NCI-H2107 treated with DMSO at 0.1 percent for 48 hours (cell line): ENCODE data around the gene EVI2B.
"Not testable (repeated sequence)": the region's sequence is repeated elsewhere in the genome, so short reads cannot be mapped to it uniquely, and the experiment has no call there.

Experiments used
- DNase-seq: peaks from one replicate; lab custom pipeline; 2025; ENCODE audit not compliant: unreplicated experiment; lab: John Stamatoyannopoulos, UW

EVI2B gene, protein sequence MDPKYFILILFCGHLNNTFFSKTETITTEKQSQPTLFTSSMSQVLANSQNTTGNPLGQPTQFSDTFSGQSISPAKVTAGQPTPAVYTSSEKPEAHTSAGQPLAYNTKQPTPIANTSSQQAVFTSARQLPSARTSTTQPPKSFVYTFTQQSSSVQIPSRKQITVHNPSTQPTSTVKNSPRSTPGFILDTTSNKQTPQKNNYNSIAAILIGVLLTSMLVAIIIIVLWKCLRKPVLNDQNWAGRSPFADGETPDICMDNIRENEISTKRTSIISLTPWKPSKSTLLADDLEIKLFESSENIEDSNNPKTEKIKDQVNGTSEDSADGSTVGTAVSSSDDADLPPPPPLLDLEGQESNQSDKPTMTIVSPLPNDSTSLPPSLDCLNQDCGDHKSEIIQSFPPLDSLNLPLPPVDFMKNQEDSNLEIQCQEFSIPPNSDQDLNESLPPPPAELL

DNA sequence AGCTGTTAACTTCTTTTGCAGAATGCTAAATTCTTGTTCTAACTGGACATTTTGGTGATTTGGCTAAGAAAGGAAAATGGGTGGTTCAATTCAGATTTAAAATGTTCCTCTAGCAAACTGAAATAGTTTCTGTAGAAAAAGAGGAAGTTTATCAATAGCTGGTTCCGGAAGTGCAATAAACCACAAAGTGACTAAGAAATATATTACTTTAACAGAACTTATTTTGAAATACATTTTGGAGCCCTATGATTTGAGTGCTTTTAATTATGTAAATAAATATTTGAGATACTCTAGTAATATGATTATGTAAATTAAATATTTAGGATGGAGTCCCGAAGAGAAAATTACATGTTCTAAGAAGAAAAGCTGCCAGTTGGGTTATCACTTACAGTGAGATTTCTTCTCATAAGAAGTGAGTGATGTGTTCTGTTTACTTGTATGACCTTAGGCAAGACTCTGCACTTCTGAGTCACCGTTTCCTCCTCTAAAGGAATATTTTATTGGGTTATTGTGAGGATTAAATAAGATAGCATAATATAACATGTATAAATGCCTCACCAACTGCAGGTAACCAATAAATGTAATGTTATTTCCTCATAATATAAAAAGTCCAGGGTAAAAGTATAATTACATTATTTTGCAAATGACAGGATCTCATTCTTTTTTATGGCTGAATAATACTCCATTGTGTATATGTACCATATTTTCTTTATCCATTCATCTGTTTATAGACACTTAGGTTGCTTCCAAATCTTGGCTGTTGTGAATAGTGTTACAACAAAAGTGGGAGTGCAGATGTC is at the start of gene EVI2B:
Gene EVI2B (minus strand): TSS at position 73 of the 800 bp plus-strand sequence. CDS start 8,445 bp downstream, outside the sequence.
- DNase-seq, result no peak

DNA sequence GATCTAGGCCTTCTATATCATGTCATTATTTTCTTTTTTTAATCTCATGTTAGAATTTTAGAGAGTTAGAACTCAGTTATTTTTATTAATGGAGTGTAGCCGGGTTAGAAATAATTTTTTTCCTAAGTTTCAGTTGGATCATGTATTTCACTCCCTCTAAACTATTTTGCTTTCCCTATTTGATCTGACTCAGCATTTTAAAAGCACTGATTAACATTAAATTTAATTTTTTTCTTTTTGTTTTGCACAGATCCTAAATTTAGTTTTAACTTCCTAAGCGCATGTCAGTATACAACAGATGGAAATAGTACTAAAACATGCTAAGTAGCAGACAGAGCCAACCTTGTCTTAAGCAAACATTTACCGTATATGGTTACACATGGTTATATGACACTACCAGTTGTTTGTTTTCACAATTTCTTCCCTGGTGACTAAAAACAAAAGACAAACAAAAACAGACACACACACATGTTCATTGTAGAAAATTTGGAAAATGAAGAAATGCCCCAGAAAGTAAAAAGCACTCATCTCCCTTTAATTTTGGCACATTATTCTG is 44.1 kb upstream of the EVI2B start:
- no peak for DNase-seq

DNA sequence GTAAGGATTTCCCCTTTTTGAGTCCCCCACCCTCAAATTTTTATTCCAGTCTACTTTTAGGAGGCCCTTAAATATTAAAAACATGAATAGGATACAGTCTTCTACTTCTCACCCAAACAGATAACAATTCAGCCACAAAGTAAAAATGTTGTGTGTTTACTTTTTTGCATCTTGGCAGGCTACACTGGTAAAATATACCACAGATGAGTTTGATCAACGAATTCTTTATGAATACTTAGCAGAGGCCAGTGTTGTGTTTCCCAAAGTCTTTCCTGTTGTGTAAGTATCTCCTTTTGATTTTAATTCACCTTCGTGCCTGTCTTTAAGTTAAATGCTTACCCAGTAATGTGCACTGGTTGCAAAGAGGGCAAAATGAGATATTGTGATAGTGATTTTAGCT is 43.2 kb upstream of the EVI2B start:
- no peak for DNase-seq

DNA sequence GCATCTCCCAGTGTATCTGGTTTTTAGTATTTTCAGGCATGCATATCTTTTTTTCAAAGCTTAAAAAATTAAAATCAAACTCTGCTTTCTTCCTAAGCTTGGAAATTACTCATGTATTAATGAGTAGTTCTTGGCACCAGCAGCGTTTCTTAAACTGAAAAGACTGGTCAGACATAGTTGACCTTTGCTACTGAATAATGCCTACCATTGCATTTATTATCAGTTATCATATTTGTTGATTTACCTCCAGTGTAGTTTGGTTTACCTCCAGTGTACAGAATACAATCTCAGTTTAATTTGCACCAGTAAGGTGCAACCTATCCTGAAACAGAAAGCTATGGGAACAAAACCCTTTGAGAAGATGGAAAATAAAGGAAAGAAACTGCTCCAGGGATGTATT is 42.1 kb upstream of the EVI2B start:
- no peak for DNase-seq

DNA sequence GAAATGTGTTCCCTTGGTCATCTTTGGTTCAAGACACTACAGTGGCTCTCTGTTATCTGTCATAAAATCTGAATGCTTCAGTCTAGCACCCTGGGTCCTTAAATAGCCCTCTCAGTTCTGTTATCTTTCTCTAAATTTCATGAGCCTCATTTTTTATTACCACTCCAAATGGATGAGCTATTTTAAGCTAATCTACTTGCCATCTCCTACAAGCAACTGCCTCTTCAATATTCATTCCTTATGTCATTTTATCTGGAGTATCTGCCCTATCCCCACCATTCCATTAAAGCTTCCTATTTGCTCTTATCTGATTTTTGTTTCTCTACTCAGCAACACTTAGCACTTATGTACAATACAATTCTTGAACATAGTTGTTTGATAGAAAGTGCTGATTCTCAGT is 35.6 kb upstream of the EVI2B start:
- DNase-seq, result no peak

DNA sequence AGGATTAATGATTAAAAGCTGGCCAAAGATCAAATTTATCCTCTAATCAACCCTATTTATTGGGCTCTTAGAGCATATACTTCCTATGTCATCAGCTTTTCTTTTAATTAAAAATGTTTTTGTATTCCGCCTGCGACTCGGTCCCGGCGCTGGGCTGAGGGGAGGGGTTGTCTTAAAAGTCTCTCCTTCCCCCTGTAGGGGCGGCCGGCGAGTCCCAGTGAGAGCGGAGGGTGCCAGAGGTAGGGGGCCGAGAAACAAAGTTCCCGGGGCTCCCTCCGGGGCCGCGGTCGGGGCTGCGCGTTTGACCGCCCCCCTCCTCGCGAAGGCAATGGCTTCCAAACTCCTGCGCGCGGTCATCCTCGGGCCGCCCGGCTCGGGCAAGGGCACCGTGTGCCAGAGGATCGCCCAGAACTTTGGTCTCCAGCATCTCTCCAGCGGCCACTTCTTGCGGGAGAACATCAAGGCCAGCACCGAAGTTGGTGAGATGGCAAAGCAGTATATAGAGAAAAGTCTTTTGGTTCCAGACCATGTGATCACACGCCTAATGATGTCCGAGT is 31.4 kb upstream of the EVI2B start:
- not testable (repeated sequence) for DNase-seq

DNA sequence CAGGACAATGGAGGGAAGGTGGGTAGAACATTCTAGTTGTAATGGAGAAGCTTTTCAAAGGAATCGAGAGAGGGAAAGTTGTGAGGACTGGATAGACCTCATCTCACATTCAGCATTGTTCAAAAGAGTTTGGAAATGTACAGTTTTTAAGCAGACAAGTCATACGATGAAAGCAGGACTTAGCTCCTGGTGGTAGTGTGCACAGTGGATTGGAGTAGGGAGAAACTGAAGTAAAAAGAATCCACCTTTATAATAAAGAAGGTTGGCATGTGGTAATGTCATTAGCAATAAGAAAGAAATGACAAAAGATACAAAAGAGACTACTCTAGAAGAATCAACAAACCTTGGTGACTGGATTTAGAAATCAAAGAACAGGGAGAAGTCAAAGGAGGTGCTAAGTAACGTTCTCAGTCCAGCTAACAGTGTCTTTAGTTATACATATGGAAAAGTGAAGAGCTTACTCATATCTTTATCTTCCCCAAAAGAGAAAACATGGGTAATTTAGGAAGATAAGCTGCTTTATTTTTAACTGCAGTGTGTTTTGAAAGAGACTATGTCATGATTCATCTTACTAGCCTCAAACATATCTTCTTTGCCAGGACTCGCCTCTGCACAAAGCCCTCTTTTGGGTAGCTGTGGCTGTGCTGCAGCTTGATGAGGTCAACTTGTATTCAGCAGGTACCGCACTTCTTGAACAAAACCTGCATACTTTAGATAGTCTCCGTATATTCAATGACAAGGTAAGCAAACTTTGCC is 26.2 kb upstream of the EVI2B start:
- no peak for DNase-seq

DNA sequence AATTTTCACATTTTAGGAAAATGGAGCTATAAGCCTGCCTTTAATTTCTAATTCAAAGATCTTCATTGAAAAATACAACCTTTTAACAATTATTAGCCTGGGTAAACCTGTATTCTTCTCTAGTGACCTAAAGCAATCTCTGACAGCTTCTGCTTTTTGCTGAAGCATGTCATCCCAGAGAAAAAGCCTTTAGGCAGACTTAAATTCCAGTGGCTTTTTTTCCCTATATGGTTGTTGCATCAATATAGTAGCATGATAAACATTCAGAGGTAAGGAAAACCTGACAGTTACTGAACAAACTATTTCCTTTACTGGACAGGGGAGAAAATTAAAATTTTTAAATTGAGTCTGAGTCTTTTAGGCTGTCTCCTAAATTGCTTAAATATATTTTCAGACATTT is 15.4 kb upstream of the EVI2B start:
- DNase-seq, result no peak

DNA sequence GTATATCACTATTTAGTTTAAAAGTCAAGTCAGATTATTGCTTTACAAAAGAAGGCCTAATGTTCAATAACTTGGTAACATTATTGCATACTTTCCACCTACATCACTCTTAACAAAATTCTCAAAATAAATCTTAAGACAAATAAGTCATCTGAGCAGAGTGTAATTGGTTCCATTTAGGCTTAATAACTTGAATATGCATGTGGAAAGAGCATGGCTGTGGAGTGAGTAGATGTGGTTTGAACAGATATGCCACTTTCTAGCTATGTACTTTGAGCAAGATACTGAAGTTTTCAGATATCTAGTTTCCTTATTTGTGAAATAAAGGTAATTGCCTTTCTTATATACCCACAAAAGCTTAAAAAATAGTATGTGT is 14.3 kb upstream of the EVI2B start:
- no peak for DNase-seq

DNA sequence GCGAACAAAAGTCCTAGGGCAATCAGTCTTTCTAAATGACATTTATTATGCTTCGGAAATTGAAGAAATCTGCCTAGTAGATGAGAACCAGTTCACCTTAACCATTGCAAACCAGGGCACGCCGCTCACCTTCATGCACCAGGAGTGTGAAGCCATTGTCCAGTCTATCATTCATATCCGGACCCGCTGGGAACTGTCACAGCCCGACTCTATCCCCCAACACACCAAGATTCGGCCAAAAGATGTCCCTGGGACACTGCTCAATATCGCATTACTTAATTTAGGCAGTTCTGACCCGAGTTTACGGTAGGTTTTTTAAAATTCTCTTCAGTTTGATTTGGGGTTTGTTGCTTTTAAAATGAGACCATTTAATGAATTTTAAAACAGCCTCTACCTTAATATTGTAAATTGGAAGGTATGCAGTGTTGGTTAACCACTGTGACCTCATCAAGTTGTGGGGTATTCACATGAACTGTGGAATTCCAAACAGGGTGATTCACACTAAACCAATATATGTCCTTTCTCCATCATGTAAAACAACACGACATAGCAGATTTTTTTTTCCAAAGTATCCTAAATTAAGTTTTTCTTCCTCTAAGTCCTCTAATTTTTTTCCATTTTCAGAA is 13.8 kb upstream of the EVI2B start:
- no peak for DNase-seq

DNA sequence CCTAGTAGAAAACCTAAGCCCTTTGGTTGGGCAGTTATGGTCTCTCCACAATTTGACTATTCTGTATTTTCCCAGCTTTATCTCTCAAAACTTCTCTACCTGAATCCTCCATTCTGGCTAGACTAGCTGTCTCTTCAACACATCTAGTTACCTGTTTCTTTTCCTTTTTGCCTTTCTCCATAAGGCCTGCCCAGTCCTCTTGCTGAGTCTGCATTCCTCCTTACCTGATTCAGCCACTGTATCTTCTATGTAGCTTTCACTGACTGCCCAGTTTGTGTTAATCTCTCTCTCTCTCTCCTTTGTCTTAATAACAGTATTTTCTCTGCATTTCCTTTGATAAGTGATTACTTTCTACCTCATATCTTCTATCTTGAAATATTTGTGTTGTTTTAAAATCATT is 9.7 kb upstream of the EVI2B start:
- DNase-seq, result no peak

DNA sequence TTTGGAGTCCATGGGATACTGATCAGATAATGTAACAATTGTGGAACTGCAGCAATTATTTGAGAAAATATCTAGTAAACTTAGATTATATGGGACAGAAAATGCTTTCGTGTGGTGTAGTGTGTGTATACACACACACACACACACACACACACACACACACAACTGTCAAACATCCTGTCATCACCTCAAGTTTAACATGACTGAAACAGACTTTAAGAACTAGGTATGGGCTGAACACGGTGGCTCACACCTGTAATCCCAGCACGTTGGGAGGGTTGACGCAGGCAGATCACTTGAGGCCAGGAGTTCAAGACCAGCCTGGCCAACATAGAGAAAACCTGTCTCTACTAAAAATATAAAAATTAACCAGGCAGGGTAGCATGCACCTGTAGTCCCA is 8.1 kb upstream of the EVI2B start:
- no peak for DNase-seq

DNA sequence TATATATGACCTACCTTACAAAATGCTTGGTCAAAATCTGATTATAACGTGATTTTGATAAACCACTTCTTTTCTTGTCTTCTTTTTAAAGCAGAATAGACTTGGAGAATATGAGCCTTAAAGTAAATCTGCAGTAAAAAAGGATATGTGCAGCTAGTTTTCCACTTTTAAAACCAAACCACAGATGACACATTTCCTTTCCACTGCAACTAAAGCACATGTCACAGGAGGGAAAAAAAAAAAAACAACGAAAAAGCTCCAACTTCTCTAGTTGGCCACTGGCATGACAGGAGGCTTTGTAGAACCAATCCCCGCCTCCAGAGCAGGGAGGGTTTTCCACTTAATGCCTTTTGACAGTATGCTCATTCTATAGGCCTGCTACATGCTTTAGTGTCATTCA is 7.6 kb upstream of the EVI2B start, which contains the start of gene EVI2A:
Gene EVI2A (minus strand): TSS at position 142 of the 400 bp plus-strand sequence. CDS start 2,609 bp downstream, outside the sequence.
- DNase-seq, result no peak

DNA sequence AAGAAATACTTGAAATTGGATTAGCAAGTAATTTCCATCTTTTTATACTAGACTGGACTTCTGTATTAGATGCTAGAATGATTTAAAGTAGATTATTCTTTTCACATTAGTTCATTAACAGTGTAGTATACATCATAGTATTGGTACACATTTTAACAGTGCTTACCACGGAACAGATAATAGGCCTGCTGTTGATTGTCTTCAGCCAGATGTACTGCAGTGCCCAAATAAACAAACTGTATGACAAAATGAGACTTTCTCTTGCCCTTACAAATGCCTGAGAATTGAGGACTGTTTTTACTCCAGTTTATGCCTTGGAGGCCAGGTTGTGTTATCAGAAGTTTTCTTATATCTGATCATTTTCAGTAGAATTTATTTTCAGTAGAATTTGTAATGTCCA is 6.9 kb upstream of the EVI2B start:
- no peak for DNase-seq

DNA sequence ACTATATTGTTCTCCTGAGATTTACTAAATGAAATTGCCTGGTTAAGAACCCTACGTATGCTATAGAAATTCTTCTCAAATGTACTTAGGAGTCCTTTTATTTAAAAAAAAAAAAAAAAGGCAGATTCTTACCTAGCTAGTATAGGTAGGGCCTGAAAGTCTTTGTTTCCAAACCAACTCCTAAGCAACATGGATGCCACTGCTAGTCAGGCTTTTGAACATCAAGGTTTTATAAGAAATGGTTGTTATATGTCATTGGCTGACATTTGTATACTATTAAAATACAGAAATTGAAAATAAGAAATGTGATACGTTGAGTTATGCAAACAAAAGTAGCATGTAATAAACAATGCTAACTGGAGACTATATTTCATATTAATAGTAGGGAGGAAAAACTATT is 6.4 kb upstream of the EVI2B start:
- no peak for DNase-seq

DNA sequence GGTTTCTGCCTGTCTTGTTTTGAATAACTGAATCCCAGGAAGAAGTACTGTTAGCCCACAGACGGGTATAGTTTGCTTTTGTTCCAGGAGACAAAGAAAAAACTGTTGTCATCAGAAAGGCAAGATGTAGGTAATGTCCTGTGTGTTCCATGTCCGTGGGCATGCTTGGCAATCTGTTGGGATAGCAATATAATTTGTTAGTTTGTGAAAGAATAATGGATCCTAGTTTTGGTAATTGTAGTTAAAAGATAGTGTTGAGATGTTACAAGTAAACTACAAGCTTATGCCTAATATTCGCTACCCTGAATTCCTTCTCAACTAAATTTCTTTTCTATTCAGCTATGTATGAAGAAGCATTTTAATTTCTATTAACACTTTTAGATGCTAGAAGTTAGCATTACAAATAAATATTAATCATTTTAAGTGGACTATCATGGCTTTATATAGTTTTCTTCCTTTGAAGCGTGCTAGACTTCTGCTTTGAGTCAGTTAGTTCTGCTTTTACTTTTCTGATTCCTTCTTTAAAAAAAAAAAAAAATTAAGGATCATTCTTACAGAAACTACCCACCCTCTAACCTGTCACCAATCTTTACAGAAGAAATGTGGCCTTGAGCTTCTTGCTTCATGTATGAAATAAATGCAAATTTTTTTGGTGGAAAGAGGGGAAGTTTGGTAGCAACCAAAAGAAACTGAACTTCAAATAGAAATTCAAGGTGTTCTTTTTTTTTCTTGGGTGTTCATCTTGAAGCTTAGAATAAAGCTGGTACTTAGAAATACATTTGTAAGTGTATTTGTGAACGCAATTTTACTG is 5.2 kb upstream of the EVI2B start:
- no peak for DNase-seq

DNA sequence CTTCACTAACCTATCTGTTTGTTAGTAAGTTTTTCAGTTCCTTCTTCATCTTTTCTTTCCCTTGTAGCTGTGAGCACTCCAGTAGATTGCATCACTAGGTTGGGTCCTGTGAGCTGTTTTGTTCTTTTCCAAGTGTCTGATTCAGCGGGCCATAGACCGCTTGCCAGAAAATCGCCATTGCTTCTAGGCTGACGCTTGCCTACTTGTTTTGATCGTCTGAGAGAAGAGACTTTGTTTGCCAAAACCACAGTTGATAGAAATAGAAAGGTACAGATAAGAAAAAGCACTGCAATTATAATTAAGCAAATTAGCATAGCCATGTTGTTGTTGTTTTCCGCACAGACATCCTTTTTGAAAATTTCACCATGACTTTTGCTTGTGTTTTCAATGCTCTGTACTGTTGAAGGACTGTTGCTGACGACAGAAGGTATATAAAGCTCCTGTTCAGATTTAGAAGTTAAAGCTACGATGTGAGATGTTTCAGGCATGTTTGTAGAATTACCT is 4.5 kb upstream of the EVI2B start:
- DNase-seq, result peak; percentile 37

DNA sequence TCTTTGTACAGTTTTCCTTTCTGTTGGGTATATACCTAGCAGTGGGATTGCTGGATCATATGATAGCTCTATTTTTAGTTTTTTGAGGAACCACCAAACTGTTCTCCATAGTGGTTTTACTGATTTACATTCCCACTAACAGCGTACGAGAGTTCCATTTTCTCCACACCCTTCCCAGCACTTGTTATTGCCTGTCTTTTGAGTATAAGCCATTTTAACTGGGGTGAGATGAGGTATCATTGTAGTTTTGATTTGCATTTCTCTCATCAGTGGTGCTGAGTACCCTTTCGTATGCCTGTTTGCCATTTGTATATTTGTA is 887 bp upstream of the EVI2B start:
- no peak for DNase-seq

DNA sequence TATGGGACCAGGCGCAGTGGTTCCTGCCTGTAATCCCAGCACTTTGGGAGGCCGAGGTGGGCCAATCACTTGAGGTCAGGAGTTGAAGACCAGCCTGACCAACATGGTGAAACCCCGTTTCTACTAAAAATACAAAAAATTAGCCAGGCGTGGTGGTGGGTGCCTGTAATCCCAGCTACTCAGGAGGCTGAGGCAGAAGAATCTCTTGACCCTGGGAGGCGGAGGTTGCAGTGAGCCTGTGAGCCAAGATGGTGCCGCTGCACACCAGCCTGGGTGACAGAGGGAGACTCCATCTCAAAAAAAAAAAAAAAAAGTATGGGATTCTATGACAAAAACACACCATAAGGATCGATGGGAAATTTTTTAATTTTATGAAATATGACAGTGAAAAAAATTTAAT is 1.6 kb downstream of the EVI2B start:
- not testable (repeated sequence) for DNase-seq

DNA sequence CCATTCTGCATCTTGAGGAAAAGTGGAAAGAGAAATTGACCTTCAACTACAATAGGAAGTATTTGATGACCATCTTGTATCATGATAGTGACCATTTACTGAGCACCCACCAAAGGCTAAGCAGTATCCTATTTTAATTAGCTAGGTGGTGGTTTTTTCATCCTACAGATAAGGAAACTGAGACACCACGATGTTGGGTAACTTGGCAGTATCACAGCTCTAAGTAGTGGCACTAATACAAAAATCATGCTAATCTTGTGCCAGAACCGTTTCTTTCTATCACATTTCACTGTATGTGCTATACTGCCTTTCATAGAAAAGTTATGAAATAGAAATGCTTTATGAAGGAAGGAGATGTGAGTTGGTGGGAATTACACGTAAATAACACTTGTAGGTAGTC is 2.3 kb downstream of the EVI2B start:
- DNase-seq, result no peak
